ENCODE data around the gene NKTR. TPM values are rescaled to one million over a fixed set of nuclear protein-coding genes. Genes with fewer than 3 reads are reported as not detected.

Gene NKTR
- total and polyA plus RNA-seq, 9 of the 15 experiments (the other 6 are each of a cell fraction or from before 2014, with no cell fraction given): 19.7 to 123 (median 92.6) TPM

DNA sequence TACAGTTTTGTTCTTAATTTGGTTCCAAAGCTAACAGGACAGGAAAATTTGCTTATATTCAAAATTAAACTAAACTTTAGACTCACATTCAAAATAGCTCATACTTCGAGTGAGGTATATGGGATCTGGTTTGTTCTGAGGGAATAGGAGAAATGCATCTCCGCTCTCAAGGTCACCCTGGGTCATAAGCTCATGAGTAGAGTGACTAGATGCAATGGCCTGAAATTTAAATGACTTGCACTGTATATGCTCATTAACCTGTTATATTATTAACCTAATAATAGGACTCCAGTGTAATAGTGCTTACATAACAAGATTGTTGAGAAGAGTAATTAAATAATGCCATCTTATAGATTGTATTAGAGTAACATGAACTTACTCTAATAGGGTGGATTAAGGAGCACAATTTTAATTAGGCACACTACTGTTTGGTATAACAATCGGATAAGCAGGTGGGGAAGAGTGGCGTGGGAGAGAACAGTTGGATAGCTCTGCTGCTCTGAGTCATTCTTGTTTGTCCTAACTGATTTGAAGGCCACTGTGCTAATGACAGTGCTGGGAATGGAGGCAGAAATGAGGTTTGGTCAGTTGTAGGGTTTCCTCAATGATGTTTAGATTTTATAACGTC, 5.2 kb downstream of the NKTR start:
- H4K20me1 ChIP-seq (replicated peaks; ENCODE audit: control insufficient read depth, insufficient read depth, low read length): peaks cover 6% of the 10 kb centered on the region; the same call in 1 of the 2 replicates
- no peak overlapping the region for H3K4me3 ChIP-seq
- POLR2A ChIA-PET: interaction anchor here (0.5 to 1.4 kb wide), 11 partner anchors 10 to 58 kb away, joined by 3 to 8 read pairs (median 4); partner anchors contain the start of genes SEC22C and SS18L2
- H3K36me3 ChIP-seq (ENCODE audit: control insufficient read depth, insufficient read depth, low read length): peaks cover 58% of the 10 kb centered on the region
- peaks cover 99% of the 10 kb centered on the region for H3K79me2 ChIP-seq (ENCODE audit: control insufficient read depth, insufficient read depth, low read length)
- ATAC-seq (peak; percentile 63), FAIRE-seq (peak; percentile 42), DNase-seq (ENCODE audit: extremely low read depth in 1 of 4, low spot score in 3 of 4) (peak; percentile 41 to 82 (median 61))
- H3K4me2 ChIP-seq (ENCODE audit: insufficient read depth, low read length): peak overlapping the region; percentile 58
- no peaks in the 10 kb centered on the region for H3K27me3 ChIP-seq (ENCODE audit: control insufficient read depth in 2 of 2, insufficient read depth in 2 of 2, low read length in 2 of 2)
- no peaks in the 10 kb centered on the region for H3K9me3 ChIP-seq (replicated peaks; ENCODE audit: control insufficient read depth, insufficient read depth, low read depth, low read length)
- intact Hi-C loops (cut with micrococcal nuclease): no loop called here
- peak overlapping the region in 1 of 2 experiments; percentile 28; a peak in 2 of 4 replicates for H3K9ac ChIP-seq (ENCODE audit: insufficient read depth in 1 of 2, low read depth in 2 of 2, low read length in 2 of 2)
- no peak overlapping the region for H2AFZ ChIP-seq (ENCODE audit: low read depth, low read length)
- peaks cover 8 to 21% of the 10 kb centered on the region in 2 experiments; a peak in 4 of 5 replicates for H3K4me1 ChIP-seq (replicated peaks in 1 of 2; ENCODE audit: control insufficient read depth in 2 of 2, insufficient read depth in 2 of 2, low read length in 2 of 2)
- H3K9me1 ChIP-seq (ENCODE audit: control insufficient read depth, insufficient read depth, low read length): no peaks in the 10 kb centered on the region
- peak overlapping the region; percentile 63 for H3K27ac ChIP-seq (ENCODE audit: extremely low read depth, low read depth, low read length)
- in situ Hi-C loops (cut with MboI): no loop called here
- 27% methylated on average over 5 of the region's 5 CpGs for WGBS (ENCODE audit: insufficient coverage, low coverage, missing lambda C conversion rate)
- BruUV-seq (replicated peaks): no TSS peak
- CTCF ChIA-PET (ENCODE audit: low intra/inter-chr PET ratio): no interaction called here
- TF ChIP-seq SMAD3 (CRISPR knock-in tag; conservative IDR thresholded peaks at IDR 0.05) (no peak), ZFP36 (IDR thresholded peaks at IDR 0.05; ENCODE audit: low read depth, low read length, partially characterized antibody) (no peak), ZNF12 (CRISPR knock-in tag; IDR thresholded peaks at IDR 0.05) (no peak), RBM17 (IDR thresholded peaks at IDR 0.05; ENCODE audit: borderline replicate concordance, low read depth, low read length) (no peak), ZNF174 (CRISPR knock-in tag; IDR thresholded peaks at IDR 0.05) (no peak), BMI1 (IDR thresholded peaks at IDR 0.05; ENCODE audit: low read length) (no peak), ZNF764 (CRISPR knock-in tag; IDR thresholded peaks at IDR 0.05; ENCODE audit: low read depth) (no peak), CHD2 (IDR thresholded peaks at IDR 0.05; ENCODE audit: low read depth, low read length) (no peak), ESRRB (CRISPR knock-in tag; IDR thresholded peaks at IDR 0.05; ENCODE audit: borderline replicate concordance) (no peak), XRCC3 (IDR thresholded peaks at IDR 0.05) (no peak)
- TF ChIP-seq, protein P1, sequence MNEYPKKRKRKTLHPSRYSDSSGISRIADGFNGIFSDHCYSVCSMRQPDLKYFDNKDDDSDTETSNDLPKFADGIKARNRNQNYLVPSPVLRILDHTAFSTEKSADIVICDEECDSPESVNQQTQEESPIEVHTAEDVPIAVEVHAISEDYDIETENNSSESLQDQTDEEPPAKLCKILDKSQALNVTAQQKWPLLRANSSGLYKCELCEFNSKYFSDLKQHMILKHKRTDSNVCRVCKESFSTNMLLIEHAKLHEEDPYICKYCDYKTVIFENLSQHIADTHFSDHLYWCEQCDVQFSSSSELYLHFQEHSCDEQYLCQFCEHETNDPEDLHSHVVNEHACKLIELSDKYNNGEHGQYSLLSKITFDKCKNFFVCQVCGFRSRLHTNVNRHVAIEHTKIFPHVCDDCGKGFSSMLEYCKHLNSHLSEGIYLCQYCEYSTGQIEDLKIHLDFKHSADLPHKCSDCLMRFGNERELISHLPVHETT (CRISPR knock-in tag; conservative IDR thresholded peaks at IDR 0.05 in 1 of 2, IDR thresholded peaks at IDR 0.05 in 1 of 2): no peak
- TF ChIP-seq, protein P2, sequence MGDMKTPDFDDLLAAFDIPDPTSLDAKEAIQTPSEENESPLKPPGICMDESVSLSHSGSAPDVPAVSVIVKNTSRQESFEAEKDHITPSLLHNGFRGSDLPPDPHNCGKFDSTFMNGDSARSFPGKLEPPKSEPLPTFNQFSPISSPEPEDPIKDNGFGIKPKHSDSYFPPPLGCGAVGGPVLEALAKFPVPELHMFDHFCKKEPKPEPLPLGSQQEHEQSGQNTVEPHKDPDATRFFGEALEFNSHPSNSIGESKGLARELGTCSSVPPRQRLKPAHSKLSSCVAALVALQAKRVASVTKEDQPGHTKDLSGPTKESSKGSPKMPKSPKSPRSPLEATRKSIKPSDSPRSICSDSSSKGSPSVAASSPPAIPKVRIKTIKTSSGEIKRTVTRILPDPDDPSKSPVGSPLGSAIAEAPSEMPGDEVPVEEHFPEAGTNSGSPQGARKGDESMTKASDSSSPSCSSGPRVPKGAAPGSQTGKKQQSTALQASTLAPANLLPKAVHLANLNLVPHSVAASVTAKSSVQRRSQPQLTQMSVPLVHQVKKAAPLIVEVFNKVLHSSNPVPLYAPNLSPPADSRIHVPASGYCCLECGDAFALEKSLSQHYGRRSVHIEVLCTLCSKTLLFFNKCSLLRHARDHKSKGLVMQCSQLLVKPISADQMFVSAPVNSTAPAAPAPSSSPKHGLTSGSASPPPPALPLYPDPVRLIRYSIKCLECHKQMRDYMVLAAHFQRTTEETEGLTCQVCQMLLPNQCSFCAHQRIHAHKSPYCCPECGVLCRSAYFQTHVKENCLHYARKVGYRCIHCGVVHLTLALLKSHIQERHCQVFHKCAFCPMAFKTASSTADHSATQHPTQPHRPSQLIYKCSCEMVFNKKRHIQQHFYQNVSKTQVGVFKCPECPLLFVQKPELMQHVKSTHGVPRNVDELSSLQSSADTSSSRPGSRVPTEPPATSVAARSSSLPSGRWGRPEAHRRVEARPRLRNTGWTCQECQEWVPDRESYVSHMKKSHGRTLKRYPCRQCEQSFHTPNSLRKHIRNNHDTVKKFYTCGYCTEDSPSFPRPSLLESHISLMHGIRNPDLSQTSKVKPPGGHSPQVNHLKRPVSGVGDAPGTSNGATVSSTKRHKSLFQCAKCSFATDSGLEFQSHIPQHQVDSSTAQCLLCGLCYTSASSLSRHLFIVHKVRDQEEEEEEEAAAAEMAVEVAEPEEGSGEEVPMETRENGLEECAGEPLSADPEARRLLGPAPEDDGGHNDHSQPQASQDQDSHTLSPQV (IDR thresholded peaks at IDR 0.05): 0 out of 2 replicates have a peak, but pooled peaks have one; percentile 25
- TF ChIP-seq, protein P3, sequence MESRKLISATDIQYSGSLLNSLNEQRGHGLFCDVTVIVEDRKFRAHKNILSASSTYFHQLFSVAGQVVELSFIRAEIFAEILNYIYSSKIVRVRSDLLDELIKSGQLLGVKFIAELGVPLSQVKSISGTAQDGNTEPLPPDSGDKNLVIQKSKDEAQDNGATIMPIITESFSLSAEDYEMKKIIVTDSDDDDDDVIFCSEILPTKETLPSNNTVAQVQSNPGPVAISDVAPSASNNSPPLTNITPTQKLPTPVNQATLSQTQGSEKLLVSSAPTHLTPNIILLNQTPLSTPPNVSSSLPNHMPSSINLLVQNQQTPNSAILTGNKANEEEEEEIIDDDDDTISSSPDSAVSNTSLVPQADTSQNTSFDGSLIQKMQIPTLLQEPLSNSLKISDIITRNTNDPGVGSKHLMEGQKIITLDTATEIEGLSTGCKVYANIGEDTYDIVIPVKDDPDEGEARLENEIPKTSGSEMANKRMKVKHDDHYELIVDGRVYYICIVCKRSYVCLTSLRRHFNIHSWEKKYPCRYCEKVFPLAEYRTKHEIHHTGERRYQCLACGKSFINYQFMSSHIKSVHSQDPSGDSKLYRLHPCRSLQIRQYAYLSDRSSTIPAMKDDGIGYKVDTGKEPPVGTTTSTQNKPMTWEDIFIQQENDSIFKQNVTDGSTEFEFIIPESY (CRISPR knock-in tag; IDR thresholded peaks at IDR 0.05): 0 out of 2 replicates have a peak, but pooled peaks have one; percentile 18

All from K562 (cell line).